GM23338 (cell line): ENCODE data around the gene CNTRL. TPM values are rescaled to one million over a fixed set of nuclear protein-coding genes. Genes with fewer than 3 reads are reported as not detected.

Source experiments
- ATAC-seq: fragments of 200-7000 bp; cut with Tn5 transposase; 3 replicates; pipeline ENCODE4 v1.9.1; 2020
- DNase-seq: peaks from one replicate; pipeline ENCODE4 v3.0.0-alpha.2; 2015; ENCODE audit warnings: low spot score
- H2AFZ ChIP-seq: fragments of 200-600 bp; sonication (generic); 2 replicates; pipeline ENCODE4 v1.8.0; 2016; ENCODE audit warnings: antibody characterized with exemption, mild to moderate bottlenecking, moderate library complexity
- H3F3A ChIP-seq: fragments of 200-600 bp; sonication (generic); replicated peaks from 2 replicates; pipeline ENCODE4 v1.8.0; 2017; ENCODE audit warnings: antibody characterized with exemption, mixed run types, low read depth
- H3K27ac ChIP-seq: fragments of 200-600 bp; sonication (generic); 2 replicates; pipeline ENCODE4 v1.6.1; 2016; ENCODE audit warnings: low read depth
- H3K27me3 ChIP-seq: fragments of 200-600 bp; sonication (generic); 2 replicates; pipeline ENCODE4 v1.8.0; 2016; ENCODE audit warnings: mild to moderate bottlenecking, mixed run types, moderate library complexity; ENCODE audit not compliant: insufficient read depth
- H3K36me3 ChIP-seq: fragments of 200-600 bp; sonication (generic); 2 replicates; pipeline ENCODE4 v1.8.0; 2016; ENCODE audit warnings: mild to moderate bottlenecking; ENCODE audit not compliant: insufficient read depth
- H3K4me1 ChIP-seq: fragments of 200-600 bp; sonication (generic); 2 replicates; pipeline ENCODE4 v1.8.0; 2016; ENCODE audit warnings: mild to moderate bottlenecking, moderate library complexity; ENCODE audit not compliant: insufficient read depth
- H3K4me2 ChIP-seq: fragments of 200-600 bp; sonication (generic); 2 replicates; pipeline ENCODE4 v1.7.1; 2017; ENCODE audit warnings: mixed run types
- H3K4me3 ChIP-seq: fragments of 200-600 bp; sonication (generic); 2 replicates; pipeline ENCODE4 v1.6.1; 2016; ENCODE audit warnings: mixed run types
- H3K79me2 ChIP-seq: fragments of 200-600 bp; sonication (generic); replicated peaks from 2 replicates; pipeline ENCODE4 v1.8.0; 2017; ENCODE audit warnings: mild to moderate bottlenecking; ENCODE audit not compliant: insufficient read depth
- H3K9me2 ChIP-seq: fragments of 200-600 bp; sonication (generic); 2 replicates; pipeline ENCODE4 v1.8.0; 2017; ENCODE audit not compliant: insufficient read depth
- H4K20me1 ChIP-seq: fragments of 200-600 bp; sonication (generic); replicated peaks from 2 replicates; pipeline ENCODE4 v1.8.0; 2017; ENCODE audit warnings: mild to moderate bottlenecking; ENCODE audit not compliant: insufficient read depth
- H3K27ac Mint-ChIP-seq: 2 replicates; pipeline ENCODE4 v1.8.0; 2020; ENCODE audit warnings: inconsistent platforms, mild to moderate bottlenecking, moderate library complexity, mixed read lengths
- H3K27me3 Mint-ChIP-seq: 3 replicates; pipeline ENCODE4 v1.8.0; 2022; ENCODE audit warnings: low read depth, mild to moderate bottlenecking, moderate library complexity, mixed read lengths, inconsistent platforms; ENCODE audit not compliant: insufficient read depth, poor library complexity
- H3K36me3 Mint-ChIP-seq: 3 replicates; pipeline ENCODE4 v1.8.0; 2021; ENCODE audit warnings: low read depth, mild to moderate bottlenecking, inconsistent platforms, moderate library complexity, mixed read lengths
- H3K4me1 Mint-ChIP-seq: 3 replicates; pipeline ENCODE4 v1.8.0; 2020; ENCODE audit warnings: mild to moderate bottlenecking, inconsistent platforms, mixed read lengths
- H3K4me3 Mint-ChIP-seq: 3 replicates; pipeline ENCODE4 v1.8.0; 2021; ENCODE audit warnings: moderate library complexity, mild to moderate bottlenecking, inconsistent platforms, mixed read lengths
- H3K9me3 Mint-ChIP-seq: 3 replicates; pipeline ENCODE4 v1.8.0; 2020; ENCODE audit warnings: moderate library complexity, mild to moderate bottlenecking, inconsistent platforms, mixed read lengths
- CREB1 ChIP-seq: fragments of 250-450 bp; sonication (Bioruptor Pico); IDR thresholded peaks from 2 replicates; pipeline ENCODE4 v1.5.0; 2020; ENCODE audit warnings: low read depth, mild to moderate bottlenecking, moderate library complexity
- EZH2 ChIP-seq: fragments of 200-600 bp; sonication (generic); IDR thresholded peaks from one replicate; pipeline ENCODE4 v1.8.0; 2017; ENCODE audit warnings: antibody characterized with exemption, mild to moderate bottlenecking, low read depth; ENCODE audit not compliant: unreplicated experiment
- EZH2phosphoT487 ChIP-seq: fragments of 200-600 bp; sonication (generic); IDR thresholded peaks from one replicate; pipeline ENCODE4 v1.8.1; 2018; ENCODE audit warnings: antibody characterized with exemption; ENCODE audit not compliant: unreplicated experiment
- JUNB ChIP-seq: IDR thresholded peaks from one replicate; pipeline ENCODE4 v1.6.1; 2016; ENCODE audit warnings: antibody characterized with exemption; ENCODE audit not compliant: unreplicated experiment
- NANOG ChIP-seq: IDR thresholded peaks from 2 replicates; pipeline ENCODE4 v1.6.1; 2016; ENCODE audit warnings: antibody characterized with exemption, borderline replicate concordance
- POLR2AphosphoS5 ChIP-seq: IDR thresholded peaks from 2 replicates; pipeline ENCODE4 v1.6.1; 2016; ENCODE audit warnings: antibody characterized with exemption, low read depth
- STAT1 ChIP-seq: IDR thresholded peaks from one replicate; pipeline ENCODE4 v1.6.1; 2016; ENCODE audit warnings: antibody characterized with exemption; ENCODE audit not compliant: unreplicated experiment
- ZNF114 ChIP-seq: fragments of 250-450 bp; sonication (Bioruptor Pico); IDR thresholded peaks from 2 replicates; pipeline ENCODE4 v1.5.0; 2020; ENCODE audit warnings: mild to moderate bottlenecking, moderate library complexity
- ZNF331 ChIP-seq: fragments of 250-450 bp; sonication (Bioruptor Pico); IDR thresholded peaks from 2 replicates; pipeline ENCODE4 v1.5.0; 2020; ENCODE audit warnings: low read depth, mild to moderate bottlenecking, moderate library complexity
- polyA plus RNA-seq: library from polyadenylated mRNA; unstranded; fragments of >200 nt; fragmentation: Nextera tagmentation; extraction: Ambion mirVana; gene quantifications from 2 replicates; pipeline ENCODE4 v1.2.1, GENCODE V29; 2016
- total RNA-seq: library from RNA; depleted of rRNA; stranded (reverse); fragments of >200 nt; shearing (Covaris generic); gene quantifications from 2 replicates; pipeline ENCODE4 v1.2.3, GENCODE V29; 2014
- TF ChIP-seq, protein P1 (sequence below): IDR thresholded peaks from 2 replicates; pipeline ENCODE4 v1.6.1; 2016; ENCODE audit warnings: antibody characterized with exemption
- TF ChIP-seq, protein P2 (sequence below), 2 experiments: fragments of 200-600 bp in 1 of 2; sonication (generic) in 1 of 2; conservative IDR thresholded peaks; 2 replicates each; pipeline versions ENCODE4 v1.5.1 to v1.6.1; 2016 to 2017; ENCODE audit warnings: antibody characterized with exemption in 2 of 2, low read depth in 2 of 2, mild to moderate bottlenecking in 2 of 2, moderate library complexity in 1 of 2
- TF ChIP-seq, protein P3 (sequence below): fragments of 250-450 bp; sonication (Bioruptor Pico); IDR thresholded peaks from 2 replicates; pipeline ENCODE4 v1.5.0; 2020; ENCODE audit warnings: mild to moderate bottlenecking, moderate library complexity
- TF ChIP-seq, protein P4 (sequence below): IDR thresholded peaks from one replicate; pipeline ENCODE4 v1.6.1; 2018; ENCODE audit warnings: antibody characterized with exemption; ENCODE audit not compliant: unreplicated experiment

The CNTRL gene
- total and polyA plus RNA-seq, 2 experiments from 2014 or later = 9.2 to 11.7 TPM

DNA sequence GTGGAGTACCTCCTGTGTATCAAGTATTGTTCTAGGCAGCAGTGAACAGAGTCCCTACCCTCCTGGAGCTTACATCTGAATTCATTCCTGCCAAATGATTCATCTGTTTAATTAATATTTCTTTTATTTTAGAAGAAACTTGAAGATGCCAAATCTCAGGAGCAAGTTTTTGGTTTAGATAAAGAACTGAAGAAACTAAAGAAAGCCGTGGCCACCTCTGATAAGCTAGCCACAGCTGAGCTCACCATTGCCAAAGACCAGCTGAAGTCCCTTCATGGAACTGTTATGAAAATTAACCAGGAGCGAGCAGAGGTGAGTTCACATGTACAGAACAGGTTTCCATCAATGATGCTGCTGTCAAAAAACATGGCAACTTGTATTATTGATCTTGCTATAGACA, 69.0 kb downstream of the CNTRL start:
- H2AFZ ChIP-seq = no peak overlapping the region
- peaks cover 6% of the 10 kb centered on the region; the same call in 1 of the 2 replicates for H3K36me3 ChIP-seq
- DNase-seq = no peak
- peaks cover 12% of the 10 kb centered on the region; the same call in 1 of the 2 replicates for H3K4me1 ChIP-seq
- no peaks in the 10 kb centered on the region for H3K79me2 ChIP-seq
- no peaks in the 10 kb centered on the region for H4K20me1 ChIP-seq
- H3K9me3 Mint-ChIP-seq = no peaks in the 10 kb centered on the region
- H3F3A ChIP-seq = no peaks in the 10 kb centered on the region
- peaks cover 12% of the 10 kb centered on the region for H3K4me1 Mint-ChIP-seq
- no peaks in the 10 kb centered on the region for H3K27me3 ChIP-seq
- H3K9me2 ChIP-seq = no peaks in the 10 kb centered on the region
- H3K4me2 ChIP-seq = no peak overlapping the region
- peaks cover 25% of the 10 kb centered on the region for H3K36me3 Mint-ChIP-seq
- no peaks in the 10 kb centered on the region for H3K27me3 Mint-ChIP-seq
- ATAC-seq = no peak
- TF ChIP-seq POLR2AphosphoS5 (no peak), NANOG (no peak), EZH2phosphoT487 (no peak), ZNF331 (CRISPR knock-in tag) (no peak), ZNF114 (CRISPR knock-in tag) (no peak), JUNB (no peak), EZH2 (no peak), STAT1 (no peak), CREB1 (no peak)
- TF ChIP-seq, protein P1, sequence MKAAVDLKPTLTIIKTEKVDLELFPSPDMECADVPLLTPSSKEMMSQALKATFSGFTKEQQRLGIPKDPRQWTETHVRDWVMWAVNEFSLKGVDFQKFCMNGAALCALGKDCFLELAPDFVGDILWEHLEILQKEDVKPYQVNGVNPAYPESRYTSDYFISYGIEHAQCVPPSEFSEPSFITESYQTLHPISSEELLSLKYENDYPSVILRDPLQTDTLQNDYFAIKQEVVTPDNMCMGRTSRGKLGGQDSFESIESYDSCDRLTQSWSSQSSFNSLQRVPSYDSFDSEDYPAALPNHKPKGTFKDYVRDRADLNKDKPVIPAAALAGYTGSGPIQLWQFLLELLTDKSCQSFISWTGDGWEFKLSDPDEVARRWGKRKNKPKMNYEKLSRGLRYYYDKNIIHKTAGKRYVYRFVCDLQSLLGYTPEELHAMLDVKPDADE = no peak
- TF ChIP-seq, protein P2, sequence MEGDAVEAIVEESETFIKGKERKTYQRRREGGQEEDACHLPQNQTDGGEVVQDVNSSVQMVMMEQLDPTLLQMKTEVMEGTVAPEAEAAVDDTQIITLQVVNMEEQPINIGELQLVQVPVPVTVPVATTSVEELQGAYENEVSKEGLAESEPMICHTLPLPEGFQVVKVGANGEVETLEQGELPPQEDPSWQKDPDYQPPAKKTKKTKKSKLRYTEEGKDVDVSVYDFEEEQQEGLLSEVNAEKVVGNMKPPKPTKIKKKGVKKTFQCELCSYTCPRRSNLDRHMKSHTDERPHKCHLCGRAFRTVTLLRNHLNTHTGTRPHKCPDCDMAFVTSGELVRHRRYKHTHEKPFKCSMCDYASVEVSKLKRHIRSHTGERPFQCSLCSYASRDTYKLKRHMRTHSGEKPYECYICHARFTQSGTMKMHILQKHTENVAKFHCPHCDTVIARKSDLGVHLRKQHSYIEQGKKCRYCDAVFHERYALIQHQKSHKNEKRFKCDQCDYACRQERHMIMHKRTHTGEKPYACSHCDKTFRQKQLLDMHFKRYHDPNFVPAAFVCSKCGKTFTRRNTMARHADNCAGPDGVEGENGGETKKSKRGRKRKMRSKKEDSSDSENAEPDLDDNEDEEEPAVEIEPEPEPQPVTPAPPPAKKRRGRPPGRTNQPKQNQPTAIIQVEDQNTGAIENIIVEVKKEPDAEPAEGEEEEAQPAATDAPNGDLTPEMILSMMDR (conservative IDR thresholded peaks at IDR 0.05; ENCODE audit: low read depth in 2 of 2) = no peak
- TF ChIP-seq, protein P3, sequence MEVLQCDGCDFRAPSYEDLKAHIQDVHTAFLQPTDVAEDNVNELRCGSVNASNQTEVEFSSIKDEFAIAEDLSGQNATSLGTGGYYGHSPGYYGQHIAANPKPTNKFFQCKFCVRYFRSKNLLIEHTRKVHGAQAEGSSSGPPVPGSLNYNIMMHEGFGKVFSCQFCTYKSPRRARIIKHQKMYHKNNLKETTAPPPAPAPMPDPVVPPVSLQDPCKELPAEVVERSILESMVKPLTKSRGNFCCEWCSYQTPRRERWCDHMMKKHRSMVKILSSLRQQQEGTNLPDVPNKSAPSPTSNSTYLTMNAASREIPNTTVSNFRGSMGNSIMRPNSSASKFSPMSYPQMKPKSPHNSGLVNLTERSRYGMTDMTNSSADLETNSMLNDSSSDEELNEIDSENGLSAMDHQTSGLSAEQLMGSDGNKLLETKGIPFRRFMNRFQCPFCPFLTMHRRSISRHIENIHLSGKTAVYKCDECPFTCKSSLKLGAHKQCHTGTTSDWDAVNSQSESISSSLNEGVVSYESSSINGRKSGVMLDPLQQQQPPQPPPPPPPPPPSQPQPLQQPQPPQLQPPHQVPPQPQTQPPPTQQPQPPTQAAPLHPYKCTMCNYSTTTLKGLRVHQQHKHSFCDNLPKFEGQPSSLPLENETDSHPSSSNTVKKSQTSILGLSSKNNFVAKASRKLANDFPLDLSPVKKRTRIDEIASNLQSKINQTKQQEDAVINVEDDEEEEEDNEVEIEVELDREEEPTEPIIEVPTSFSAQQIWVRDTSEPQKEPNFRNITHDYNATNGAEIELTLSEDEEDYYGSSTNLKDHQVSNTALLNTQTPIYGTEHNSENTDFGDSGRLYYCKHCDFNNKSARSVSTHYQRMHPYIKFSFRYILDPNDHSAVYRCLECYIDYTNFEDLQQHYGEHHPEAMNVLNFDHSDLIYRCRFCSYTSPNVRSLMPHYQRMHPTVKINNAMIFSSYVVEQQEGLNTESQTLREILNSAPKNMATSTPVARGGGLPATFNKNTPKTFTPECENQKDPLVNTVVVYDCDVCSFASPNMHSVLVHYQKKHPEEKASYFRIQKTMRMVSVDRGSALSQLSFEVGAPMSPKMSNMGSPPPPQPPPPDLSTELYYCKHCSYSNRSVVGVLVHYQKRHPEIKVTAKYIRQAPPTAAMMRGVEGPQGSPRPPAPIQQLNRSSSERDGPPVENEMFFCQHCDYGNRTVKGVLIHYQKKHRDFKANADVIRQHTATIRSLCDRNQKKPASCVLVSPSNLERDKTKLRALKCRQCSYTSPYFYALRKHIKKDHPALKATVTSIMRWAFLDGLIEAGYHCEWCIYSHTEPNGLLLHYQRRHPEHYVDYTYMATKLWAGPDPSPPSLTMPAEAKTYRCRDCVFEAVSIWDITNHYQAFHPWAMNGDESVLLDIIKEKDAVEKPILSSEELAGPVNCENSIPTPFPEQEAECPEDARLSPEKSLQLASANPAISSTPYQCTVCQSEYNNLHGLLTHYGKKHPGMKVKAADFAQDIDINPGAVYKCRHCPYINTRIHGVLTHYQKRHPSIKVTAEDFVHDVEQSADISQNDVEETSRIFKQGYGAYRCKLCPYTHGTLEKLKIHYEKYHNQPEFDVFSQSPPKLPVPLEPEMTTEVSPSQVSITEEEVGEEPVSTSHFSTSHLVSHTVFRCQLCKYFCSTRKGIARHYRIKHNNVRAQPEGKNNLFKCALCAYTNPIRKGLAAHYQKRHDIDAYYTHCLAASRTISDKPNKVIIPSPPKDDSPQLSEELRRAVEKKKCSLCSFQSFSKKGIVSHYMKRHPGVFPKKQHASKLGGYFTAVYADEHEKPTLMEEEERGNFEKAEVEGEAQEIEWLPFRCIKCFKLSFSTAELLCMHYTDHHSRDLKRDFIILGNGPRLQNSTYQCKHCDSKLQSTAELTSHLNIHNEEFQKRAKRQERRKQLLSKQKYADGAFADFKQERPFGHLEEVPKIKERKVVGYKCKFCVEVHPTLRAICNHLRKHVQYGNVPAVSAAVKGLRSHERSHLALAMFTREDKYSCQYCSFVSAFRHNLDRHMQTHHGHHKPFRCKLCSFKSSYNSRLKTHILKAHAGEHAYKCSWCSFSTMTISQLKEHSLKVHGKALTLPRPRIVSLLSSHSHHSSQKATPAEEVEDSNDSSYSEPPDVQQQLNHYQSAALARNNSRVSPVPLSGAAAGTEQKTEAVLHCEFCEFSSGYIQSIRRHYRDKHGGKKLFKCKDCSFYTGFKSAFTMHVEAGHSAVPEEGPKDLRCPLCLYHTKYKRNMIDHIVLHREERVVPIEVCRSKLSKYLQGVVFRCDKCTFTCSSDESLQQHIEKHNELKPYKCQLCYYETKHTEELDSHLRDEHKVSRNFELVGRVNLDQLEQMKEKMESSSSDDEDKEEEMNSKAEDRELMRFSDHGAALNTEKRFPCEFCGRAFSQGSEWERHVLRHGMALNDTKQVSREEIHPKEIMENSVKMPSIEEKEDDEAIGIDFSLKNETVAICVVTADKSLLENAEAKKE (CRISPR knock-in tag) = no peak
- TF ChIP-seq, protein P4, sequence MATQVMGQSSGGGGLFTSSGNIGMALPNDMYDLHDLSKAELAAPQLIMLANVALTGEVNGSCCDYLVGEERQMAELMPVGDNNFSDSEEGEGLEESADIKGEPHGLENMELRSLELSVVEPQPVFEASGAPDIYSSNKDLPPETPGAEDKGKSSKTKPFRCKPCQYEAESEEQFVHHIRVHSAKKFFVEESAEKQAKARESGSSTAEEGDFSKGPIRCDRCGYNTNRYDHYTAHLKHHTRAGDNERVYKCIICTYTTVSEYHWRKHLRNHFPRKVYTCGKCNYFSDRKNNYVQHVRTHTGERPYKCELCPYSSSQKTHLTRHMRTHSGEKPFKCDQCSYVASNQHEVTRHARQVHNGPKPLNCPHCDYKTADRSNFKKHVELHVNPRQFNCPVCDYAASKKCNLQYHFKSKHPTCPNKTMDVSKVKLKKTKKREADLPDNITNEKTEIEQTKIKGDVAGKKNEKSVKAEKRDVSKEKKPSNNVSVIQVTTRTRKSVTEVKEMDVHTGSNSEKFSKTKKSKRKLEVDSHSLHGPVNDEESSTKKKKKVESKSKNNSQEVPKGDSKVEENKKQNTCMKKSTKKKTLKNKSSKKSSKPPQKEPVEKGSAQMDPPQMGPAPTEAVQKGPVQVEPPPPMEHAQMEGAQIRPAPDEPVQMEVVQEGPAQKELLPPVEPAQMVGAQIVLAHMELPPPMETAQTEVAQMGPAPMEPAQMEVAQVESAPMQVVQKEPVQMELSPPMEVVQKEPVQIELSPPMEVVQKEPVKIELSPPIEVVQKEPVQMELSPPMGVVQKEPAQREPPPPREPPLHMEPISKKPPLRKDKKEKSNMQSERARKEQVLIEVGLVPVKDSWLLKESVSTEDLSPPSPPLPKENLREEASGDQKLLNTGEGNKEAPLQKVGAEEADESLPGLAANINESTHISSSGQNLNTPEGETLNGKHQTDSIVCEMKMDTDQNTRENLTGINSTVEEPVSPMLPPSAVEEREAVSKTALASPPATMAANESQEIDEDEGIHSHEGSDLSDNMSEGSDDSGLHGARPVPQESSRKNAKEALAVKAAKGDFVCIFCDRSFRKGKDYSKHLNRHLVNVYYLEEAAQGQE = no peak
- no peak overlapping the region for H3K4me3 Mint-ChIP-seq
- H3K27ac Mint-ChIP-seq = no peak overlapping the region
- no peak overlapping the region for H3K4me3 ChIP-seq
- H3K27ac ChIP-seq = no peak overlapping the region
